Activated CD8-positive, alpha-beta T cell treated with anti-CD3 and anti-CD28 coated beads, Interleukin-2, amount 10 ng/mL, durations not matched to agents 7 days and 5 days (primary cell): ENCODE measurements around the gene HSD11B2. TPM values are rescaled to one million over a fixed set of nuclear protein-coding genes. Genes with fewer than 3 reads are reported as not detected.

Experiments
- ATAC-seq: fragments of 150-1000 bp; cut with Tn5 transposase; one replicate; pipeline ENCODE4 v1.10.0; 2021; ENCODE audit warnings: moderate library complexity
- CTCF ChIA-PET: fragments of 350-600 bp; sonication (Branson Sonifier 250); formaldehyde crosslinking; loops from one replicate; lab custom pipeline; 2021; ENCODE audit warnings: antibody characterized with exemption; lab: Charles Lee
- POLR2A ChIA-PET: fragments of 350-600 bp; sonication (Branson Sonifier 250); formaldehyde crosslinking; loops from one replicate; lab custom pipeline; 2021; ENCODE audit warnings: antibody characterized with exemption; lab: Charles Lee
- DNase-seq: peaks from one replicate; pipeline ENCODE4 v3.0.0-alpha.2; 2020
- H3K27ac Mint-ChIP-seq: one replicate; pipeline ENCODE4 v1.8.0; 2021; ENCODE audit warnings: mild to moderate bottlenecking, mixed read lengths
- H3K27me3 Mint-ChIP-seq: one replicate; pipeline ENCODE4 v1.8.0; 2021; ENCODE audit warnings: low read depth, mixed read lengths
- H3K36me3 Mint-ChIP-seq: one replicate; pipeline ENCODE4 v1.8.0; 2021; ENCODE audit warnings: low read depth, mixed read lengths
- H3K4me1 Mint-ChIP-seq: one replicate; pipeline ENCODE4 v1.8.0; 2021; ENCODE audit warnings: low read depth, mixed read lengths
- H3K4me3 Mint-ChIP-seq: one replicate; pipeline ENCODE4 v1.8.0; 2021; ENCODE audit warnings: mild to moderate bottlenecking, mixed read lengths
- H3K9me3 Mint-ChIP-seq: one replicate; pipeline ENCODE4 v1.8.0; 2022; ENCODE audit warnings: mixed read lengths; ENCODE audit not compliant: insufficient read depth
- total RNA-seq, 2 experiments: library from RNA; stranded (reverse); gene quantifications; one replicate each; pipeline ENCODE4 v1.2.3, GENCODE V29; 2021

The HSD11B2 gene
- total RNA-seq, 2 experiments from 2014 or later, result not detected

- Mint-ChIP-seq H3K27me3 (no peaks in the 10 kb centered on the region), H3K36me3 (peaks cover 4% of the 10 kb centered on the region), H3K4me1 (peaks cover 21% of the 10 kb centered on the region), H3K27ac (no peak overlapping the region), H3K4me3 (no peak overlapping the region), H3K9me3 (no peaks in the 10 kb centered on the region)
- POLR2A ChIA-PET, result no interaction called here
- ATAC-seq, result no peak
- CTCF ChIA-PET, result interaction anchor here (1.1 to 1.9 kb wide), 3 partner anchors 13 to 34 kb away, joined by 3 to 6 read pairs (median 5); no protein-coding TSS in a partner anchor
- no peak for DNase-seq
Observed at GRCh38 chr16:67460961-67461360, 30.0 kb downstream of the HSD11B2 start.

DNA sequence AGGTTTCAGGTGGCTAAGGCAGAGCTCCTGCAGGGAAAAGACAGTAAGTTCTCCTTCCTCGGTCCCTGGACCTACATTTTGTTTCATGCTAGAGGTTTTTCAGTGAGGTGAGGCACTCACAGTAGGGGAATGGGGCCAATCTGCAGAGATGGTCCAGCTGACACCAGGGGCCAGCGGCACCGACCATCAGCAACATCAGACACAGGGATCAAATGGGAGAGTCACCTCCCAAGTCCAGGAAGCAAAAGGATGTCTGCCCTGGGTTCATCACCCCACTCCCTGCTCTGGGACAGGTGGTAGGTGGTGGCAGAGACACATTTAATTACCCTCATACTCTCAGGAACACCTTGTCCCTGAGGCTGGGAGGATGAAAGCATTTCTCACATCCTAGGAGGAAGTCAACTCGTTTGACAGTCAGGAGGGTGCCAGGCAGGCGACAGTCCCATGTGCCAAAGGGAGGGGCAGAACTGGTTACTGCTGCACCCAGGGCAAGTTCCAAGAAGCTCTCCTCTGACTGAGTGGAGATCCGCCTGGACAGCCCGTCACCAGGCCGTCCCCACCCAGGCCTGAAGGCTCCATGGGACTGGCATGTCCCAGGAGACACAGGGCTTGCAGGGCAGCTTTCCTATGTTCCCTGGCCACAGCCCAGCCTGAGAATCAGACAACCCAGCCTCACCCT, 30.8 kb downstream of the HSD11B2 start:
- H3K27me3 Mint-ChIP-seq, result no peaks in the 10 kb centered on the region
- no peak overlapping the region for H3K27ac Mint-ChIP-seq
- no peak for ATAC-seq
- no peak overlapping the region for H3K4me3 Mint-ChIP-seq
- no peaks in the 10 kb centered on the region for H3K9me3 Mint-ChIP-seq
- peaks cover 4% of the 10 kb centered on the region for H3K36me3 Mint-ChIP-seq
- peaks cover 13% of the 10 kb centered on the region for H3K4me1 Mint-ChIP-seq
- DNase-seq, result no peak
- ChIA-PET POLR2A (no interaction called here), CTCF (interaction anchor here (1.1 to 1.9 kb wide), 2 partner anchors 14 to 34 kb away, joined by 3 to 6 read pairs; no protein-coding TSS in a partner anchor)

GRCh38 chr16:67462279-67462655, 31.3 kb downstream of the HSD11B2 start:
- Mint-ChIP-seq H3K9me3 (no peaks in the 10 kb centered on the region), H3K27me3 (no peaks in the 10 kb centered on the region), H3K36me3 (peaks cover 4% of the 10 kb centered on the region), H3K4me1 (peaks cover 8% of the 10 kb centered on the region), H3K27ac (no peak overlapping the region), H3K4me3 (no peak overlapping the region)
- ChIA-PET POLR2A (no interaction called here), CTCF (interaction anchor here (1.8 to 1.9 kb wide), 2 partner anchors 15 to 34 kb away, joined by 6 to 8 read pairs; no protein-coding TSS in a partner anchor)
- DNase-seq (no peak), ATAC-seq (no peak)

- Mint-ChIP-seq H3K4me1 (peaks cover 8% of the 10 kb centered on the region), H3K36me3 (peaks cover 4% of the 10 kb centered on the region), H3K9me3 (no peaks in the 10 kb centered on the region), H3K4me3 (no peak overlapping the region), H3K27me3 (no peaks in the 10 kb centered on the region), H3K27ac (no peak overlapping the region)
- ChIA-PET POLR2A (no interaction called here), CTCF (interaction anchor here (1.8 kb wide), 1 partner anchor 35 kb away, joined by 8 read pairs; no protein-coding TSS in a partner anchor)
- no peak for ATAC-seq
- no peak for DNase-seq
Observed at GRCh38 chr16:67463059-67463458, 32.1 kb downstream of the HSD11B2 start.

DNA sequence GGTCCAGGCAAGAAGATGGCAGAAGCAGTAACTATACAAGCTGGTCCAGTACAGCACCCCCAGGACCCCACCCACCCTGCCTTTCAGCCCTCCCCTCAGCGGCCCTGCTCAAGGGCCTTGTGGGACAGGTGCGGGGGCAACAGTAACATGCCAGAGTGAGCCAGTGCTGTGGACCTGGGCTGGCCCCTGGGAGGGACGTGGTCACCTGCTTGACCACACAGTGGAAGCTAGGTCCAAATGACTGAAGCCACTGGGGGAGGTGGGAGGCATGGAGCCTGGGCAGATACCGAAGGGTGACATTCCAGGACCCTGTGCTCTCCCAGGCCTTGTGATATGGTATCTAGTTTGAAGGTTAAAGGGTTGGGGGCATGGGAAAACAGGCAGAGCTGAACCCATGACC, 32.8 kb downstream of the HSD11B2 start:
- ChIA-PET CTCF (interaction anchor here (0.6 to 1.8 kb wide), 3 partner anchors 16 to 50 kb away, joined by 3 to 8 read pairs (median 3); no protein-coding TSS in a partner anchor), POLR2A (no interaction called here)
- no peaks in the 10 kb centered on the region for H3K9me3 Mint-ChIP-seq
- no peak for ATAC-seq
- H3K4me3 Mint-ChIP-seq, result no peak overlapping the region
- DNase-seq, result no peak
- H3K36me3 Mint-ChIP-seq, result peaks cover 4% of the 10 kb centered on the region
- H3K27me3 Mint-ChIP-seq, result no peaks in the 10 kb centered on the region
- H3K27ac Mint-ChIP-seq, result no peak overlapping the region
- peaks cover 8% of the 10 kb centered on the region for H3K4me1 Mint-ChIP-seq

GRCh38 chr16:67464565-67464964, 33.6 kb downstream of the HSD11B2 start:
- DNase-seq (no peak), ATAC-seq (no peak)
- ChIA-PET POLR2A (no interaction called here), CTCF (interaction anchor here (0.8 to 1.5 kb wide), 3 partner anchors 36 to 57 kb away, joined by 3 to 9 read pairs (median 3); no protein-coding TSS in a partner anchor)
- Mint-ChIP-seq H3K27me3 (no peaks in the 10 kb centered on the region), H3K36me3 (peaks cover 4% of the 10 kb centered on the region), H3K9me3 (no peaks in the 10 kb centered on the region), H3K4me1 (peaks cover 8% of the 10 kb centered on the region), H3K4me3 (no peak overlapping the region), H3K27ac (no peak overlapping the region)

DNA sequence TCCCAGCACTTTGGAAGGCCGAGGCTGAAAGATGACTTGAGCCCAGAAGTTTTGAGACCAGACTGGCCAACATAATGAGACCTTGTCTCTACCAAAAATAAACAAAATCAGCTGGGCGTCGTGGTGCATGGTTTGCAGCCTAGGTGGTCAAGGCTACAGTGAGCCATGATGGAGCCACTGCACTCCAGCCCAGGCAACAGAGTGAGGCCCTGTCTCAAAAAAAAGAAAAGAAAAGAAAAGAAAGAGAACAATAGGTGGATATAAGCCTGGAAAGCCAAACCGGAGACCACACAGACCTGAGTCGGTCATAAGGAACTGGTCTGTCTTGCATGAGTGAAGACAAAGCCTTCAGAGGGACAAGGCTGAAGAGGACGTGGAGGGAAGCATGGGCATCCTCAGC, 35.7 kb downstream of the HSD11B2 start:
- no peaks in the 10 kb centered on the region for H3K9me3 Mint-ChIP-seq
- DNase-seq (no peak), ATAC-seq (no peak)
- no peak overlapping the region for H3K4me3 Mint-ChIP-seq
- peaks cover 8% of the 10 kb centered on the region for H3K4me1 Mint-ChIP-seq
- peaks cover under 1% of the 10 kb centered on the region for H3K36me3 Mint-ChIP-seq
- no peaks in the 10 kb centered on the region for H3K27me3 Mint-ChIP-seq
- ChIA-PET CTCF (interaction anchor here (1.0 to 2.1 kb wide), 5 partner anchors 15 to 206 kb away, joined by 3 to 7 read pairs (median 5); partner anchors contain the start of gene ATP6V0D1), POLR2A (no interaction called here)
- H3K27ac Mint-ChIP-seq, result no peak overlapping the region

GRCh38 chr16:67468731-67469130, 37.8 kb downstream of the HSD11B2 start:
- Mint-ChIP-seq H3K27me3 (no peaks in the 10 kb centered on the region), H3K36me3 (no peaks in the 10 kb centered on the region), H3K4me1 (peaks cover 10% of the 10 kb centered on the region)

GRCh38 chr16:67470359-67470758, 39.4 kb downstream of the HSD11B2 start:
- H3K9me3 Mint-ChIP-seq, result no peaks in the 10 kb centered on the region
- ChIA-PET CTCF (no interaction called here), POLR2A (no interaction called here)
- DNase-seq (no peak), ATAC-seq (no peak)
- H3K4me1 Mint-ChIP-seq, result peaks cover 9% of the 10 kb centered on the region
- H3K27ac Mint-ChIP-seq, result no peak overlapping the region
- H3K27me3 Mint-ChIP-seq, result no peaks in the 10 kb centered on the region
- H3K36me3 Mint-ChIP-seq, result peaks cover 3% of the 10 kb centered on the region
- H3K4me3 Mint-ChIP-seq, result no peak overlapping the region

More at GRCh38 chr16:67468731-67469130, 37.8 kb downstream of the HSD11B2 start:
- no peak for ATAC-seq
- no peak overlapping the region for H3K4me3 Mint-ChIP-seq
- ChIA-PET POLR2A (no interaction called here), CTCF (interaction anchor here (0.9 to 2.6 kb wide), 2 partner anchors 12 to 21 kb away, joined by 3 to 11 read pairs; partner anchors contain the start of gene ATP6V0D1)
- DNase-seq, result no peak
- no peaks in the 10 kb centered on the region for H3K9me3 Mint-ChIP-seq
- no peak overlapping the region for H3K27ac Mint-ChIP-seq

DNA sequence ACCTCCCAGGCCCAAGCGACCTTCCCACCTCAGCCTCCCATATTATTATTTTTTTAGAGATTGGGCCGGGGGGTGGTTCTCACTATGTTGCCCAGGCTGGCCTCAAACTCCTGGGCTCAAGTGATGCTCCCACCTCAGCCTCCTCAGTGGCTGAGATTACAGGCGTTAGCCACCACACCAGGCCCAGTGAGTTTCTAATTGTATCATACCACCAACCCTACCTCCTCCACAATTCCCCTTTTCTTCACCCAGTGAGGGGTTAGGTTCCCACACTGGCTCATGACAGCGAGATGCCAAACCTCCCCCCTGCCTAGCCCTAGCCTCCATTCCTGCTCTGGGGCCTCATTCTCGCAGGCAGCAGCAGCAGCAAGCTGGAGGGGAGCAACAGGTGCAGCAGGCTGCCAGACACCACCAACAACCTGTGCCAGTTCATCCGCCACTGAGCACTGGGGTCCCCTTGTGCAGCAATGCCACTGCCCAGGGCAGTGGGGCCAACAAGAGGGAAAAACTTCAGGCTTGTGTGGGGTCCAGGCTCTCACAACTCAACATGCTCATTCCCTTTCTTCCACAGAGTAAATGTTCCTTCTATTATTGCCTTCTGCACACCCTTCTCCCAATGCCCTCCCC, 41.0 kb downstream of the HSD11B2 start:
- Mint-ChIP-seq H3K27ac (no peak overlapping the region), H3K9me3 (no peaks in the 10 kb centered on the region), H3K36me3 (peaks cover 3% of the 10 kb centered on the region), H3K4me3 (no peak overlapping the region), H3K4me1 (peaks cover 2% of the 10 kb centered on the region), H3K27me3 (no peaks in the 10 kb centered on the region)
- ATAC-seq (no peak), DNase-seq (no peak)
- POLR2A ChIA-PET, result interaction anchor here (0.6 kb wide), 1 partner anchor 224 kb away, joined by 3 read pairs; no protein-coding TSS in a partner anchor
- CTCF ChIA-PET, result interaction anchor here (1.0 kb wide), 1 partner anchor 42 kb away, joined by 3 read pairs; no protein-coding TSS in a partner anchor

DNA sequence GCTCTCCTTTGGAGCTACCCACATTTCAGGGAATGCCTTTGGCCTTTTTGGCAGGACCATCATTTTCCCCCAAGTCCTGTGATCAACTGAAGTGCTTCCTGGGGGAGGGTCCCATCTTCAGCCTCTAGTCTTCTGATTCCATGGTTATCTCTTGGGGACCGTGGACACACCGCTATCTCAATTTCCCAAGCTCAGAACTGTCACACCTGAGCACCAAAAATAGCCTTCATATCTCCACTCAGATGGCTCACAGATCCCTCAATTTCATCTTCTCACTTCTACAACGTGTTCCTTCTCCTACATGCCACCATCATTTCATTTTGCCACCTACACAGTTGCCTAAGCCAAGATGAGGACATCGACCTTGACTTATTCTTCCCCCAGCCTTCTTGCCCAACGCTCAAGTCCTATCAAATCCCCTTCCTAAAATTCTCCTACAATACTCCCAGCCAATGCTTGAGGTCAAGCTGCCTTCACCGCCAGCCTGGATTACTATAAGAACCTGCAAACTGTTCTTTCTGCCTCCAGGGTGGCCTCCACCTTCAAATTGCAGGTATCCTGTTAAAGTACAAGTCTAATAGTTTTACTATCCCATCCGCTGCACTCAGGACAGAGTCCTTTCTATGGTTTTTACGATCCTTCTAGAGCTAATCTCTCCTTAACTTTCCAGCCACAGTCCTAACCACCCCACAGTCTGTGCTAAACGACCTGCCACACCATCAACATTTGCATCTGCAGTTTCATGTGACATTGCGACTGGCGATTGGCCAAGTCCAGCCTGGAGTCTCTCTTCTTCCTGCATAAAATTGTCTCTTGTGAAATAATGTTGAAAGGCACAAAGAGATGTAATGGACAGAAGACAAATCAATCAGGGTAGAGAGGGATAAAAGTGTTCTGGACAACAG, 43.9 kb downstream of the HSD11B2 start:
- no peak for DNase-seq
- Mint-ChIP-seq H3K9me3 (no peaks in the 10 kb centered on the region), H3K27ac (no peak overlapping the region), H3K36me3 (peaks cover 3% of the 10 kb centered on the region), H3K27me3 (no peaks in the 10 kb centered on the region), H3K4me3 (no peak overlapping the region), H3K4me1 (peaks cover 14% of the 10 kb centered on the region)
- ChIA-PET POLR2A (no interaction called here), CTCF (interaction anchor here (1.1 kb wide), 1 partner anchor 40 kb away, joined by 4 read pairs; no protein-coding TSS in a partner anchor)
- no peak for ATAC-seq
